GM12878 (cell line): ENCODE data around the gene TLNRD1. TPM values are rescaled to one million over a fixed set of nuclear protein-coding genes. Genes with fewer than 3 reads are reported as not detected.

ENCODE experiments used
- ATAC-seq: fragments of 200-7000 bp; cut with Tn5 transposase; 3 replicates; pipeline ENCODE4 v1.9.1; 2020; ENCODE audit warnings: mild to moderate bottlenecking, moderate library complexity
- BruUV-seq: library from RNA; stranded (reverse); fragments of 400-500 nt; replicated peaks from 2 replicates; lab custom pipeline; 2021; lab: Mats Ljungman, UMichigan
- CTCF ChIA-PET: fragments of 300-600 bp; sonication (Branson Sonifier 250); formaldehyde crosslinking; extraction: SDS; loops from one replicate; lab custom pipeline; 2021; ENCODE audit warnings: inconsistent platforms; lab: Yijun Ruan, JAX
- POLR2A ChIA-PET: fragments of 350-600 bp; formaldehyde crosslinking; extraction: SDS; loops from one replicate; lab custom pipeline; 2021; ENCODE audit warnings: inconsistent platforms; lab: Charles Lee
- RAD21 ChIA-PET: fragments of 300-600 bp; sonication (Branson Sonifier 250); formaldehyde crosslinking; loops from one replicate; lab custom pipeline; 2023; ENCODE audit warnings: antibody characterized with exemption; ENCODE audit not compliant: unreplicated experiment; lab: Charles Lee
- SMC1A ChIA-PET: fragments of 300-600 bp; sonication (Branson Sonifier 250); formaldehyde crosslinking; loops from one replicate; lab custom pipeline; 2023; ENCODE audit not compliant: unreplicated experiment, uncharacterized antibody; lab: Charles Lee
- DNase-seq: peaks from one replicate; pipeline ENCODE4 v3.0.0-alpha.2; 2011; ENCODE audit warnings: low read depth, low spot score
- FAIRE-seq: peaks from 3 replicates; lab custom pipeline; 2011; peaks lifted over from hg19 to GRCh38; lab: Jason Lieb, UNC
- H2AFZ ChIP-seq: 2 replicates; pipeline ENCODE4 v1.6.0; 2011; ENCODE audit warnings: low read depth, low read length, control low read depth; ENCODE audit not compliant: control insufficient read depth
- H3K27ac ChIP-seq: 2 replicates; pipeline ENCODE4 v1.5.1; 2011; ENCODE audit warnings: control low read depth; ENCODE audit not compliant: control insufficient read depth, insufficient read depth
- H3K27me3 ChIP-seq, 2 experiments: replicated peaks in 1 of 2; 2 replicates each; pipeline versions ENCODE4 v1.6.0 to v1.6.1; 2011; ENCODE audit warnings: low read length in 1 of 2; ENCODE audit not compliant: control insufficient read depth in 2 of 2, insufficient read depth in 2 of 2
- H3K36me3 ChIP-seq, 2 experiments: 2 replicates each; pipeline ENCODE4 v1.5.1; 2011; ENCODE audit warnings: low read length in 1 of 2; ENCODE audit not compliant: control insufficient read depth in 2 of 2, insufficient read depth in 2 of 2
- H3K4me1 ChIP-seq: 2 replicates; pipeline ENCODE4 v1.6.1; 2011; ENCODE audit warnings: mild to moderate bottlenecking, low read length, moderate library complexity, mixed read lengths; ENCODE audit not compliant: control insufficient read depth, insufficient read depth
- H3K4me2 ChIP-seq: 2 replicates; pipeline ENCODE4 v1.6.0; 2011; ENCODE audit warnings: control low read depth; ENCODE audit not compliant: control insufficient read depth, insufficient read depth
- H3K4me3 ChIP-seq: fragments of 200-600 bp; sonication (generic); 2 replicates; pipeline ENCODE4 v1.5.1; 2016
- H3K79me2 ChIP-seq: 2 replicates; pipeline ENCODE4 v1.6.0; 2011; ENCODE audit warnings: low read length; ENCODE audit not compliant: control insufficient read depth, insufficient read depth
- H3K9ac ChIP-seq: 2 replicates; pipeline ENCODE4 v1.8.0; 2011; ENCODE audit warnings: low read length, control low read depth, mixed read lengths; ENCODE audit not compliant: control insufficient read depth, insufficient read depth
- H3K9me3 ChIP-seq: replicated peaks from 3 replicates; pipeline ENCODE4 v1.5.1; 2011; ENCODE audit warnings: mild to moderate bottlenecking, low read length; ENCODE audit not compliant: control insufficient read depth, insufficient read depth
- H4K20me1 ChIP-seq: 2 replicates; pipeline ENCODE4 v1.6.0; 2011; ENCODE audit not compliant: control insufficient read depth, insufficient read depth
- CEBPB ChIP-seq, 2 experiments: fragments of 150-350 bp in 1 of 2; IDR thresholded peaks; 2 replicates each; pipeline ENCODE4 v1.6.1; 2012 to 2014; ENCODE audit warnings: low read depth in 2 of 2, low read length in 2 of 2, borderline replicate concordance in 1 of 2, inconsistent platforms in 1 of 2
- EGR1 ChIP-seq, 2 experiments: IDR thresholded peaks; 1 replicate in 1 of 2; 2 replicates in 1 of 2; pipeline ENCODE4 v1.6.1; 2011 to 2012; ENCODE audit warnings: low read depth in 2 of 2, low read length in 2 of 2, borderline replicate concordance in 1 of 2, mild to moderate bottlenecking in 1 of 2, moderate library complexity in 1 of 2
- FOXM1 ChIP-seq: IDR thresholded peaks from 2 replicates; pipeline ENCODE4 v1.6.1; 2012; ENCODE audit warnings: low read depth, mild to moderate bottlenecking, inconsistent platforms, low read length, moderate library complexity
- HCFC1 ChIP-seq: fragments of 150-350 bp; IDR thresholded peaks from 2 replicates; pipeline ENCODE4 v1.6.1; 2014; ENCODE audit warnings: low read length
- KAT2A ChIP-seq: conservative IDR thresholded peaks from 2 replicates; pipeline ENCODE4 v1.6.1; 2011; ENCODE audit warnings: low read depth, low read length; ENCODE audit not compliant: control insufficient read depth
- MEF2B ChIP-seq: fragments of 450-650 bp; IDR thresholded peaks from 2 replicates; pipeline ENCODE4 v1.6.1; 2018; ENCODE audit warnings: mild to moderate bottlenecking, moderate library complexity; ENCODE audit not compliant: partially characterized antibody, poor library complexity, severe bottlenecking
- NFXL1 ChIP-seq: fragments of 450-650 bp; IDR thresholded peaks from 2 replicates; pipeline ENCODE4 v1.6.1; 2017; ENCODE audit warnings: antibody characterized with exemption, mild to moderate bottlenecking, borderline replicate concordance
- PAX5 ChIP-seq: IDR thresholded peaks from 2 replicates; pipeline ENCODE4 v1.6.1; 2011; ENCODE audit warnings: low read depth, low read length, borderline replicate concordance
- PAX8 ChIP-seq: fragments of 450-650 bp; IDR thresholded peaks from 2 replicates; pipeline ENCODE4 v1.6.1; 2017; ENCODE audit warnings: mild to moderate bottlenecking, moderate library complexity
- RUNX3 ChIP-seq: IDR thresholded peaks from 2 replicates; pipeline ENCODE4 v1.6.1; 2012; ENCODE audit warnings: low read length, inconsistent platforms
- SP1 ChIP-seq: IDR thresholded peaks from one replicate; pipeline ENCODE4 v1.6.1; 2011; ENCODE audit warnings: low read depth, low read length
- SUZ12 ChIP-seq: fragments of 200-600 bp; sonication (generic); IDR thresholded peaks from one replicate; pipeline ENCODE4 v1.6.1; 2018; ENCODE audit warnings: antibody characterized with exemption, mild to moderate bottlenecking; ENCODE audit not compliant: unreplicated experiment
- TAF1 ChIP-seq: IDR thresholded peaks from 2 replicates; pipeline ENCODE4 v1.6.1; 2011; ENCODE audit warnings: mild to moderate bottlenecking, low read depth, low read length, borderline replicate concordance
- TBL1XR1 ChIP-seq: IDR thresholded peaks from 2 replicates; pipeline ENCODE4 v1.6.1; 2012; ENCODE audit warnings: low read depth, low read length, improper control_type of control experiment
- ZNF207 ChIP-seq: fragments of 450-650 bp; IDR thresholded peaks from 2 replicates; pipeline ENCODE4 v1.6.1; 2014; ENCODE audit warnings: antibody characterized with exemption, mild to moderate bottlenecking, borderline replicate concordance
- ZNF24 ChIP-seq: fragments of 450-650 bp; IDR thresholded peaks from 2 replicates; pipeline ENCODE4 v1.6.1; 2017; ENCODE audit warnings: antibody characterized with exemption, mild to moderate bottlenecking
- WGBS: methylation state at CpG from one replicate; pipeline ENCODE4 v1.1.6; 2016; ENCODE audit warnings: low lambda C conversion rate; ENCODE audit not compliant: insufficient replicate concordance, insufficient coverage; ENCODE audit errors: missing lambda C conversion rate; 5-methylcytosine and 5-hydroxymethylcytosine counted together
- in situ Hi-C: fragments of 300-500 bp; cut with MboI; formaldehyde crosslinking; loops from 9 replicates; pipeline ENCODE4 v1.14.3; 2018; ENCODE audit warnings: mixed read lengths
- intact Hi-C: fragments of 100-400 bp; cut with micrococcal nuclease; formaldehyde crosslinking; loops from one replicate; pipeline ENCODE4 v1.14.2; 2022; ENCODE audit not compliant: unreplicated experiment
- polyA plus RNA-seq, 11 experiments: library from polyadenylated mRNA; depleted of rRNA in 4 of 11; unstranded in 6 of 11; stranded (reverse) in 5 of 11; fragments of >200 nt; fragmentation: Nextera tagmentation in 4 of 11; fragmentation: Illumina TruSeq in 1 of 11; extraction: Ambion mirVana in 4 of 11; extraction: Trizol in 1 of 11; gene quantifications; 1 replicate in 1 of 11; 2 replicates in 10 of 11; pipeline versions ENCODE4 v1.2.1 to v1.2.3, GENCODE V29; 2011 to 2016; ENCODE audit warnings: inconsistent platforms in 2 of 11, missing spikeins in 2 of 11, low read depth in 1 of 11
- total RNA-seq, 4 experiments: library from RNA; depleted of rRNA in 3 of 4; stranded (reverse); fragments of >200 nt in 3 of 4; fragmentation: Illumina TruSeq in 1 of 4; extraction: Trizol in 1 of 4; gene quantifications; 2 replicates each; pipeline versions ENCODE4 v1.2.1 to v1.2.3, GENCODE V29; 2013 to 2021
- TF ChIP-seq, protein P1 (sequence below): fragments of 450-650 bp; IDR thresholded peaks from 2 replicates; pipeline ENCODE4 v1.6.1; 2017; ENCODE audit warnings: mild to moderate bottlenecking

The TLNRD1 gene
- total and polyA plus RNA-seq, 10 of the 15 experiments (the other 5 are each of a cell fraction or from before 2014, with no cell fraction given), result 2.5 to 44.8 (median 9.1) TPM

- intact Hi-C loops, result no loop called here
- WGBS, result 73% methylated on average over 2 of the region's 2 CpGs
- Histone ChIP-seq H3K9ac (no peak overlapping the region), H3K27me3 (no peaks in the 10 kb centered on the region), H3K79me2 (no peaks in the 10 kb centered on the region), H4K20me1 (no peaks in the 10 kb centered on the region), H3K4me1 (peaks cover 10% of the 10 kb centered on the region), H3K36me3 (no peaks in the 10 kb centered on the region), H2AFZ (no peak overlapping the region), H3K4me2 (no peak overlapping the region), H3K9me3 (no peaks in the 10 kb centered on the region; the same call in 1 of the 3 replicates), H3K4me3 (no peak overlapping the region), H3K27ac (no peak overlapping the region)
- SMC1A ChIA-PET, result interaction anchor here (1.2 kb wide), 1 partner anchor 35 kb away, joined by 3 read pairs; no protein-coding TSS in a partner anchor
- in situ Hi-C loops, result no loop called here
- FAIRE-seq (no peak), ATAC-seq (no peak), DNase-seq (no peak)
- CTCF ChIA-PET, result no interaction called here
- POLR2A ChIA-PET, result no interaction called here
- TF ChIP-seq MEF2B, result no peak
- no peak for TF ChIP-seq ZNF207
- TF ChIP-seq HCFC1, result no peak
- no peak for TF ChIP-seq TBL1XR1
- no peak for TF ChIP-seq CEBPB (IDR thresholded peaks at IDR 0.05; ENCODE audit: borderline replicate concordance in 1 of 2, low read depth in 2 of 2, low read length in 2 of 2)
- TF ChIP-seq SUZ12, result no peak
- no peak for TF ChIP-seq FOXM1
- no peak for TF ChIP-seq EGR1 (IDR thresholded peaks at IDR 0.05; ENCODE audit: borderline replicate concordance in 1 of 2, low read depth in 2 of 2, low read length in 2 of 2)
- TF ChIP-seq SP1, result no peak
- TF ChIP-seq, protein P1, sequence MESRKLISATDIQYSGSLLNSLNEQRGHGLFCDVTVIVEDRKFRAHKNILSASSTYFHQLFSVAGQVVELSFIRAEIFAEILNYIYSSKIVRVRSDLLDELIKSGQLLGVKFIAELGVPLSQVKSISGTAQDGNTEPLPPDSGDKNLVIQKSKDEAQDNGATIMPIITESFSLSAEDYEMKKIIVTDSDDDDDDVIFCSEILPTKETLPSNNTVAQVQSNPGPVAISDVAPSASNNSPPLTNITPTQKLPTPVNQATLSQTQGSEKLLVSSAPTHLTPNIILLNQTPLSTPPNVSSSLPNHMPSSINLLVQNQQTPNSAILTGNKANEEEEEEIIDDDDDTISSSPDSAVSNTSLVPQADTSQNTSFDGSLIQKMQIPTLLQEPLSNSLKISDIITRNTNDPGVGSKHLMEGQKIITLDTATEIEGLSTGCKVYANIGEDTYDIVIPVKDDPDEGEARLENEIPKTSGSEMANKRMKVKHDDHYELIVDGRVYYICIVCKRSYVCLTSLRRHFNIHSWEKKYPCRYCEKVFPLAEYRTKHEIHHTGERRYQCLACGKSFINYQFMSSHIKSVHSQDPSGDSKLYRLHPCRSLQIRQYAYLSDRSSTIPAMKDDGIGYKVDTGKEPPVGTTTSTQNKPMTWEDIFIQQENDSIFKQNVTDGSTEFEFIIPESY, result no peak
- no peak for TF ChIP-seq PAX5
- no peak for TF ChIP-seq KAT2A
- no peak for TF ChIP-seq NFXL1
- TF ChIP-seq RUNX3, result no peak
- no peak for TF ChIP-seq PAX8
- no peak for TF ChIP-seq ZNF24
- no peak for TF ChIP-seq TAF1
- no TSS peak for BruUV-seq
- RAD21 ChIA-PET, result no interaction called here
These were observed 42.7 kb downstream of the TLNRD1 start for GRCh38 chr15:81043281-81043934.
